ENCODE measurements around the gene SLC4A1AP. TPM values are rescaled to one million over a fixed set of nuclear protein-coding genes. Genes with fewer than 3 reads are reported as not detected.

The SLC4A1AP gene
- total and polyA plus RNA-seq, 2 of the 13 experiments (the other 11 are each of a cell fraction or from before 2014, with no cell fraction given): 15.3 to 44.6 TPM

GRCh38 chr2:27730261-27730662 is 66.6 kb downstream of the SLC4A1AP start (continued):
- TF ChIP-seq TFE3 (CRISPR knock-in tag; IDR thresholded peaks at IDR 0.05): 0 out of 2 replicates have a peak, but pooled peaks have one; percentile 31
- peak; percentile 11; the same call in 1 of the 2 replicates for TF ChIP-seq GABPB1 (CRISPR knock-in tag; IDR thresholded peaks at IDR 0.05)
- no peak for TF ChIP-seq KIAA2018 (CRISPR knock-in tag; IDR thresholded peaks at IDR 0.05; ENCODE audit: borderline replicate concordance)
- no peak for TF ChIP-seq FOXP1 (IDR thresholded peaks at IDR 0.05)
- TF ChIP-seq FOXP1 (CRISPR knock-in tag; IDR thresholded peaks at IDR 0.05): peak; percentile 36; the same call in 1 of the 2 replicates
- no peak for TF ChIP-seq HDAC2 (CRISPR knock-in tag; IDR thresholded peaks at IDR 0.05)
- TF ChIP-seq ZNF367 (CRISPR knock-in tag; IDR thresholded peaks at IDR 0.05; ENCODE audit: borderline replicate concordance): no peak
- TF ChIP-seq TCF7 (IDR thresholded peaks at IDR 0.05; ENCODE audit: low read depth): peak; percentile 37; the same call in 1 of the 2 replicates
- no peak for TF ChIP-seq REPIN1 (CRISPR knock-in tag; IDR thresholded peaks at IDR 0.05; ENCODE audit: borderline replicate concordance, low read depth)
- TF ChIP-seq MED1 (CRISPR knock-in tag; IDR thresholded peaks at IDR 0.05): 0 out of 2 replicates have a peak, but pooled peaks have one; percentile 27
- no peak for TF ChIP-seq PITX1 (CRISPR knock-in tag; IDR thresholded peaks at IDR 0.05)
- no peak for TF ChIP-seq LCORL (IDR thresholded peaks at IDR 0.05)
- 0 out of 2 replicates have a peak, but pooled peaks have one; percentile 55 for TF ChIP-seq LCORL (CRISPR knock-in tag; IDR thresholded peaks at IDR 0.05)
- TF ChIP-seq ZNF572 (CRISPR knock-in tag; IDR thresholded peaks at IDR 0.05): no peak
- 0 out of 2 replicates have a peak, but pooled peaks have one; percentile 38 for TF ChIP-seq ZFP36L1 (CRISPR knock-in tag; IDR thresholded peaks at IDR 0.05)
- peak; percentile 40; the same call in 1 of the 2 replicates for TF ChIP-seq SOX5 (CRISPR knock-in tag; IDR thresholded peaks at IDR 0.05; ENCODE audit: borderline replicate concordance)
- TF ChIP-seq CREBL2 (CRISPR knock-in tag; IDR thresholded peaks at IDR 0.05; ENCODE audit: borderline replicate concordance): no peak
- TF ChIP-seq SMARCC2 (IDR thresholded peaks at IDR 0.05): no peak
- TF ChIP-seq SRSF9 (IDR thresholded peaks at IDR 0.05; ENCODE audit: borderline replicate concordance, insufficient read depth, low read depth, low read length, poor library complexity, severe bottlenecking): no peak
- no peak for TF ChIP-seq SMAD9 (CRISPR knock-in tag; IDR thresholded peaks at IDR 0.05)

Measured in HepG2 (cell line).